ENCODE data around the gene JTB.

Gene JTB

GRCh38 chr1:153953859-153954365 is 23.6 kb downstream of the JTB start:
- DNase-seq: no peak

- no peak for DNase-seq
These were observed 25.7 kb downstream of the JTB start for GRCh38 chr1:153951801-153952200.

GRCh38 chr1:153951183-153951582 is 26.3 kb downstream of the JTB start:
- no peak for DNase-seq

- DNase-seq: peak; percentile 62
These were observed 30.7 kb downstream of the JTB start, which contains the start of gene DENND4B for GRCh38 chr1:153946622-153947241. TSS of gene DENND4B (minus strand) at chr1:153946718. CDS start at chr1:153944374, 2,344 bp downstream.

GRCh38 chr1:153945795-153946621 is 31.5 kb downstream of the JTB start:
- peak; percentile 51 for DNase-seq

- peak; percentile 51 for DNase-seq
These were observed 32.2 kb downstream of the JTB start for GRCh38 chr1:153945131-153945794.

GRCh38 chr1:153944827-153945117 is 32.7 kb downstream of the JTB start:
- no peak for DNase-seq

GRCh38 chr1:153944005-153944826 is 33.3 kb downstream of the JTB start:
- DNase-seq: no peak

GRCh38 chr1:153942766-153943549 is 34.5 kb downstream of the JTB start:
- no peak for DNase-seq

- no peak for DNase-seq
These were observed 35.4 kb downstream of the JTB start for GRCh38 chr1:153941826-153942725.

- DNase-seq: no peak
These were observed 36.7 kb downstream of the JTB start for GRCh38 chr1:153940756-153941155.

GRCh38 chr1:153939476-153939875 is 38.0 kb downstream of the JTB start:
- no peak for DNase-seq

- no peak for DNase-seq
These were observed 38.5 kb downstream of the JTB start for GRCh38 chr1:153938996-153939395.

- DNase-seq: no peak
These were observed 40.1 kb downstream of the JTB start for GRCh38 chr1:153937331-153937730.

GRCh38 chr1:153936011-153936802 is 41.3 kb downstream of the JTB start:
- no peak for DNase-seq

- DNase-seq: no peak
These were observed 42.7 kb downstream of the JTB start for GRCh38 chr1:153934746-153935145.

- no peak for DNase-seq
These were observed 43.5 kb downstream of the JTB start for GRCh38 chr1:153933955-153934354.

- no peak for DNase-seq
These were observed 44.0 kb downstream of the JTB start for GRCh38 chr1:153933430-153933829.

- DNase-seq: no peak
These were observed 45.0 kb downstream of the JTB start for GRCh38 chr1:153932156-153933131.
